SH-SY5Y (cell line): ENCODE measurements around the gene EIF4A3.

Source experiments
- GATA2 ChIP-seq: IDR thresholded peaks from 2 replicates; pipeline ENCODE4 v1.6.1; 2011; ENCODE audit warnings: mild to moderate bottlenecking, low read depth, low read length
- GATA3 ChIP-seq: IDR thresholded peaks from 2 replicates; pipeline ENCODE4 v1.6.1; 2011; ENCODE audit warnings: low read depth, mild to moderate bottlenecking, low read length, moderate library complexity

DNA sequence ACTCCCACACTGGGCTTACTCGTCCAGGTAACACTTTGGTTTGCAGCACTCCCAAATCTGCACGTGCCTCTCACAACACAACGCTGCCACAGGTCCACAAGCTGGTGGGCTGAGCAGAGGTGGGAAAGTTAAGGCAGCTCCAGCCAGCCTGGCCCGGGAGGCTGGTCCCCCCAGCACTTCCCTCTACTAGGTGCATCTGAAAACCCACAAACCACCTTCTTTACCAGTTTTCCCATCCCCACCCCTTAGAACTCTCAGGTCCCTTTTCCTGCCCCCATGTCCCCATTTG is 46.9 kb downstream of the EIF4A3 start:
- TF ChIP-seq GATA2 (no peak), GATA3 (no peak)
